ENCODE results near the gene CPB1.

CPB1 gene

GRCh38 chr3:148883163-148883562, 55.6 kb downstream of the CPB1 start:
- WGBS (ENCODE audit: extremely low coverage, insufficient coverage, insufficient read length): no CpG with 5 or more reads among the region's 1 CpG

GRCh38 chr3:148884261-148884660, 56.6 kb downstream of the CPB1 start:
- no peak overlapping the region for H2BK5ac ChIP-seq (ENCODE audit: low read depth, low read length, poor library complexity)
- no peak overlapping the region for H2BK12ac ChIP-seq (ENCODE audit: low read length)
- H3K4me3 ChIP-seq (ENCODE audit: low read depth, low read length): no peak overlapping the region
- DNase-seq: no peak
- no peak overlapping the region for H3K14ac ChIP-seq (ENCODE audit: low read length)
- no peak overlapping the region for H3K23ac ChIP-seq (ENCODE audit: low read length)
- no peak overlapping the region for H4K12ac ChIP-seq (ENCODE audit: low read depth, low read length)
- no peak overlapping the region for H2BK120ac ChIP-seq (ENCODE audit: insufficient read depth, low read length, poor library complexity)
- H3K18ac ChIP-seq (ENCODE audit: low read length): no peak overlapping the region
- H3K27ac ChIP-seq (ENCODE audit: low read depth, low read length): no peak overlapping the region
- no peaks in the 10 kb centered on the region for H3K9me3 ChIP-seq (ENCODE audit: insufficient read depth, low read depth, low read length)
- no peaks in the 10 kb centered on the region for H3K27me3 ChIP-seq (ENCODE audit: insufficient read depth, low read length)
- H4K8ac ChIP-seq (ENCODE audit: low read depth, low read length): no peak overlapping the region
- no peaks in the 10 kb centered on the region for H3K36me3 ChIP-seq (ENCODE audit: control insufficient read depth in 1 of 2, insufficient read depth in 2 of 2, low read length in 2 of 2)
- H3K4me2 ChIP-seq (ENCODE audit: low read length): no peak overlapping the region
- no peak overlapping the region for H4K91ac ChIP-seq (ENCODE audit: low read depth, low read length)
- no peaks in the 10 kb centered on the region for H3K4me1 ChIP-seq (ENCODE audit: control insufficient read depth in 1 of 2, insufficient read depth in 2 of 2, low read length in 2 of 2)
- H3K79me2 ChIP-seq (ENCODE audit: control insufficient read depth, insufficient read depth, low read length, poor library complexity): no peaks in the 10 kb centered on the region
- H3K4ac ChIP-seq (ENCODE audit: low read depth, low read length): no peak overlapping the region
- H2AFZ ChIP-seq (ENCODE audit: insufficient read depth, low read length, poor library complexity): no peak overlapping the region
- H2AK5ac ChIP-seq (ENCODE audit: low read length): no peak overlapping the region
- no peaks in the 10 kb centered on the region for H3K79me1 ChIP-seq (ENCODE audit: low read length)
- no peak overlapping the region for H3K9ac ChIP-seq (ENCODE audit: low read length)

More at GRCh38 chr3:148883163-148883562, 55.6 kb downstream of the CPB1 start:
- Histone ChIP-seq H3K79me1 (ENCODE audit: low read length) (no peaks in the 10 kb centered on the region), H3K9ac (ENCODE audit: low read length) (no peak overlapping the region), H2AK5ac (ENCODE audit: low read length) (no peak overlapping the region), H3K4ac (ENCODE audit: low read depth, low read length) (no peak overlapping the region), H3K4me1 (ENCODE audit: control insufficient read depth in 1 of 2, insufficient read depth in 2 of 2, low read length in 2 of 2) (no peaks in the 10 kb centered on the region), H3K4me3 (ENCODE audit: low read depth, low read length) (no peak overlapping the region), H2BK12ac (ENCODE audit: low read length) (no peak overlapping the region), H4K8ac (ENCODE audit: low read depth, low read length) (no peak overlapping the region), H2AFZ (ENCODE audit: insufficient read depth, low read length, poor library complexity) (no peak overlapping the region), H4K12ac (ENCODE audit: low read depth, low read length) (no peak overlapping the region), H3K18ac (ENCODE audit: low read length) (no peak overlapping the region), H2BK120ac (ENCODE audit: insufficient read depth, low read length, poor library complexity) (no peak overlapping the region), H2BK5ac (ENCODE audit: low read depth, low read length, poor library complexity) (no peak overlapping the region), H3K27ac (ENCODE audit: low read depth, low read length) (no peak overlapping the region), H3K36me3 (ENCODE audit: control insufficient read depth in 1 of 2, insufficient read depth in 2 of 2, low read length in 2 of 2) (no peaks in the 10 kb centered on the region), H3K9me3 (ENCODE audit: insufficient read depth, low read depth, low read length) (no peaks in the 10 kb centered on the region), H3K79me2 (ENCODE audit: control insufficient read depth, insufficient read depth, low read length, poor library complexity) (no peaks in the 10 kb centered on the region), H3K4me2 (ENCODE audit: low read length) (no peak overlapping the region), H3K27me3 (ENCODE audit: insufficient read depth, low read length) (no peaks in the 10 kb centered on the region), H4K91ac (ENCODE audit: low read depth, low read length) (no peak overlapping the region), H3K23ac (ENCODE audit: low read length) (no peak overlapping the region), H3K14ac (ENCODE audit: low read length) (no peak overlapping the region)
- DNase-seq: no peak

DNA sequence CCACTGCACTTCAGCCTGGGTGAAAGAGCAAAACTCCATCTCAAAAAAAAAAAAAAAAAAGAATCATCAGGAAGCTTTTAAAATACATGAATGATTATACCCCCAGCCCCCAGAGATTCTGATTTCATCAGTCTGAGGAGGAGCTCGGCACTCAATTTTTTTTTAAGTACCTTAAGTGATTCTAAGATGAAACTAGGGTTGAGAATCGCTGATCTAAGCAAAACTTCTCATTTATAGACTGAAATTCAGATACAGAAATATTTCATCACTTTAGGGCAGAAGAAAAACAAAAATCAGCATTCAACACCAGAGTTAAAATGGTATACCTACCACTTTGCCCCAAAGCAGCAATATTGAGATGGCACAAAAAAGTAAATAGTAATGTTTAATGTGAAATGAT, 62.2 kb downstream of the CPB1 start:
- H3K4me3 ChIP-seq (ENCODE audit: low read depth, low read length): no peak overlapping the region
- no peak overlapping the region for H2BK120ac ChIP-seq (ENCODE audit: insufficient read depth, low read length, poor library complexity)
- H3K79me2 ChIP-seq (ENCODE audit: control insufficient read depth, insufficient read depth, low read length, poor library complexity): no peaks in the 10 kb centered on the region
- H3K18ac ChIP-seq (ENCODE audit: low read length): no peak overlapping the region
- no peak overlapping the region for H4K12ac ChIP-seq (ENCODE audit: low read depth, low read length)
- H3K36me3 ChIP-seq (ENCODE audit: control insufficient read depth in 1 of 2, insufficient read depth in 2 of 2, low read length in 2 of 2): no peaks in the 10 kb centered on the region
- no peak overlapping the region for H3K14ac ChIP-seq (ENCODE audit: low read length)
- WGBS (ENCODE audit: extremely low coverage, insufficient coverage, insufficient read length): no CpG with 5 or more reads among the region's 2 CpGs
- H3K9ac ChIP-seq (ENCODE audit: low read length): no peak overlapping the region
- H4K8ac ChIP-seq (ENCODE audit: low read depth, low read length): no peak overlapping the region
- no peak overlapping the region for H3K4me2 ChIP-seq (ENCODE audit: low read length)
- H3K4ac ChIP-seq (ENCODE audit: low read depth, low read length): no peak overlapping the region
- no peaks in the 10 kb centered on the region for H3K27me3 ChIP-seq (ENCODE audit: insufficient read depth, low read length)
- DNase-seq: no peak
- H2AFZ ChIP-seq (ENCODE audit: insufficient read depth, low read length, poor library complexity): no peak overlapping the region
- H2BK12ac ChIP-seq (ENCODE audit: low read length): no peak overlapping the region
- no peaks in the 10 kb centered on the region for H3K4me1 ChIP-seq (ENCODE audit: control insufficient read depth in 1 of 2, insufficient read depth in 2 of 2, low read length in 2 of 2)
- H4K91ac ChIP-seq (ENCODE audit: low read depth, low read length): no peak overlapping the region
- no peaks in the 10 kb centered on the region for H3K79me1 ChIP-seq (ENCODE audit: low read length)
- no peak overlapping the region for H2AK5ac ChIP-seq (ENCODE audit: low read length)
- H3K9me3 ChIP-seq (ENCODE audit: insufficient read depth, low read depth, low read length): no peaks in the 10 kb centered on the region
- no peak overlapping the region for H3K23ac ChIP-seq (ENCODE audit: low read length)
- H3K27ac ChIP-seq (ENCODE audit: low read depth, low read length): no peak overlapping the region
- H2BK5ac ChIP-seq (ENCODE audit: low read depth, low read length, poor library complexity): no peak overlapping the region

DNA sequence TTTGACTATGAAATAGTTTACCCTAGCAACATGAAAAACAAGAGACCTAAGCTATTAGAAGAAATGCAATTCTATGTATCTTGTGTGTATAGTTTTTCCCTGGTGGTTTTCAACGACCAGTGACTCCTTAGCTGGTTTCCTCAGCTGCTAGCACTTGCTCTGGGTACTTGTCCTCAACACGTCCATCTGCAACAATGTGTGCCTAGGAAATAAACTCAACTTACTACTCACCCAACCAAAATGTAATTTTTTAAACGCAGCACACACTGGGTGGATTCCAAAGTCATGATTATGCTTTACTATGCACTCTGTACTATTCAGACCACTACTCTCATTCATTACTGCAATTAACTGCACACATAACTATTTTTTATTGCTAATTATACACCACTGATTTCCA, 68.5 kb downstream of the CPB1 start:
- Histone ChIP-seq H3K4me1 (ENCODE audit: control insufficient read depth in 1 of 2, insufficient read depth in 2 of 2, low read length in 2 of 2) (no peaks in the 10 kb centered on the region), H3K36me3 (ENCODE audit: control insufficient read depth in 1 of 2, insufficient read depth in 2 of 2, low read length in 2 of 2) (no peaks in the 10 kb centered on the region), H2BK120ac (ENCODE audit: insufficient read depth, low read length, poor library complexity) (no peak overlapping the region), H3K79me2 (ENCODE audit: control insufficient read depth, insufficient read depth, low read length, poor library complexity) (no peaks in the 10 kb centered on the region), H4K12ac (ENCODE audit: low read depth, low read length) (no peak overlapping the region), H4K8ac (ENCODE audit: low read depth, low read length) (no peak overlapping the region), H3K4me2 (ENCODE audit: low read length) (no peak overlapping the region), H3K9me3 (ENCODE audit: insufficient read depth, low read depth, low read length) (no peaks in the 10 kb centered on the region), H3K27me3 (ENCODE audit: insufficient read depth, low read length) (no peaks in the 10 kb centered on the region), H3K14ac (ENCODE audit: low read length) (no peak overlapping the region), H3K23ac (ENCODE audit: low read length) (no peak overlapping the region), H2AK5ac (ENCODE audit: low read length) (no peak overlapping the region), H2BK12ac (ENCODE audit: low read length) (no peak overlapping the region), H3K9ac (ENCODE audit: low read length) (no peak overlapping the region), H4K91ac (ENCODE audit: low read depth, low read length) (no peak overlapping the region), H3K4me3 (ENCODE audit: low read depth, low read length) (no peak overlapping the region), H3K4ac (ENCODE audit: low read depth, low read length) (no peak overlapping the region), H3K18ac (ENCODE audit: low read length) (no peak overlapping the region), H3K79me1 (ENCODE audit: low read length) (no peaks in the 10 kb centered on the region), H3K27ac (ENCODE audit: low read depth, low read length) (no peak overlapping the region), H2AFZ (ENCODE audit: insufficient read depth, low read length, poor library complexity) (no peak overlapping the region), H2BK5ac (ENCODE audit: low read depth, low read length, poor library complexity) (no peak overlapping the region)
- no CpG with 5 or more reads among the region's 3 CpGs for WGBS (ENCODE audit: extremely low coverage, insufficient coverage, insufficient read length)
- no peak for DNase-seq
